ENCODE data around the gene NSG1.
"Not testable (repeated sequence)": the region's sequence is repeated elsewhere in the genome, so short reads cannot be mapped to it uniquely, and the experiment has no call there.

Gene NSG1

DNA sequence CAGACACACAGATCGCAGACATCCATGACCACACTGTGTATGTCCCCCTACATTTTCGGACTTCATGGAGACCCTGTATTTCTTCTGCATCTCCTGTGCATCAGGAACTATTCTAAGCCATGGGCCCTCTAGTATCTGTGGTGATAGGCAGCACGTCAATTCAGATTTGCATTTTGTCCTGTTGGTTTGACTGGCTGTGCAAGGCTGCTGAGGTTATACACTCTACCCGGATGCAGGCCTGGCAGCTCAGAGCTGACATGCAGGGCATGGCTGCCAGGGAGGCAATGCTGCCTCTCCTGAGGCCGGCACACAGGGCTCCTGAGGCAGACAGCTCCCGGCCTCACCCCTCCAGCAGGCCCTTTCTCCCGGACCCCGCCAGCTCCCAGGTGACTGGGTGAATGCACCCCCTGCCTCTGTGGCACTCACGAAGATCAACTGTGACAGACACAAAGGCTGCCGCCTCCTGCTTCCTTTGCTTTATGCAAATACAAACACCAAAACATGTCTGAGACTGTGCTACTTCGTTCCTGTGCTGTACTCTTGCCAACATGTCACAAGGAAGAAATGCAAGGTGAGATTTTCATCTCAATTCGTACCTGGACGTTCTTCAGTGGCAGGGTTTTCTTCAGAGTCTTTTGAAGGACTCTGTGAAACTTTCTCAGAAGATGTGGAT, 51.0 kb downstream of the NSG1 start:
- DNase-seq, result no peak

DNA sequence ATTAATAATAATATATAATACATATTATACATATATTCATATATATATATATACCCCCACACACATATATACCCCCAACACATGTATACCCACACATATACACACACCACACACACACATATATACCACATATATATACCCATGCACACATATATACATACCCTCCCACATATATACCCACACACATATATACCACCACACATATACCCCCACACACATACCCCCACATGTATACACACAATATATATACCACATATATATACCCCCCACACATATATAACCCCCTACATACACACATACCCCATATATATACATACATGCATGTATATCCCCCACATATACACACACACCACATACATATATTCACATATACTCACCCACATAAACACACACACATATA, 52.0 kb downstream of the NSG1 start:
- no peak for DNase-seq

- no peak for DNase-seq
These were observed 52.9 kb downstream of the NSG1 start for GRCh38 chr4:4439782-4440181.

DNA sequence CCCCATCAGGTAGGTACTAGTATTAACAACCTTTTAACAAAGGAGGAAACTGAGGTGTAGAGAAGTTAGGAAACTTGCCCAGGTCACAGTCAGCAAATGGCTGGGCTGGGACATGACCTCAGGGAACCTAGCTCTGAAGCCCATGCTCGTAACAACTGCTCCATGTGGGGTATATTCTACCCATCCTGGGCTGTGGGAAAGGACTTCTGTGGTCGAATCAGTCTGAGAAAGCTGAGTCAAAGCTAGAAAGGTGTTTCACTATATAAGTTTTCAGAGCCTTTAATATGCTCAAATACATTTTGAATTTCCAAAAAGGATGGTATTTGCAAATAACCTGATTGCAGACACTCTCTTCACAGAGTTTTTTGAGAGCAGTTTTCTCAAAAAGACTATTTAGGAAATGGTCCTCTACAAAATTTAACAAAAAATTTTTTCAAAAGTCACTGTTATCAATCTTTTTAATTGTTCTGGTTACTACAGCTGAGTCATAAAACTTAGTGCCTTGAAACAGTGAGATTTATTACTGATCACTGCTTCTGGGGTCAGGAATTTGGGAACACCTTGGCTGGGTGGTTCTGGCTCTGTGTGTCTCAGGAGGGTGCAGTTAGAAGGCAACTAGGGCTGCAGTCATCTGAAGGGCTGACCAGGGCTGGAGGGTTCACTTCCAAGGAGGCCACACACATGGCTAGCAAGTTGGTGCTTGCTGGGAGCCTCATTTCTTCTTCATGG, 53.6 kb downstream of the NSG1 start:
- DNase-seq, result no peak

DNA sequence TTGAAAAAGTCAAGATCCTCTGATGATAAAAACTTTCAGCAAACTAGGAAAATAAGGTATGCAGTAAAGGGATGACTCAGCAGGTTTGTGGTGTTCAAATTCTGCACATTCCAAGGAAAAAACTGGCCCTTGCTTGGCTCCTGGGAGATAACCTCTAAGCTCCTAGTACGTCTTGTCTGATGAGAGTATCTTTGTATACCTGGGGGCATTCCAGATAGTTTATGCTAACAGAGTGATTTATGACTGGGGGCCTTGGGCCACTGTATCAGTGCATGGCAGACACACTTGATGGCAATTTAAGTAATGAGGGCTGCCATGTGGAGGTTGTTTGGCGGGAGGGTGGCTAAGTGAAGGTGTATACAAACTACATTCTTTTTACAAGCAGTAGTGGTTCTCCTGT, 56.9 kb downstream of the NSG1 start:
- no peak for DNase-seq

- DNase-seq, result no peak
These were observed 59.5 kb downstream of the NSG1 start for GRCh38 chr4:4446434-4446833.

DNA sequence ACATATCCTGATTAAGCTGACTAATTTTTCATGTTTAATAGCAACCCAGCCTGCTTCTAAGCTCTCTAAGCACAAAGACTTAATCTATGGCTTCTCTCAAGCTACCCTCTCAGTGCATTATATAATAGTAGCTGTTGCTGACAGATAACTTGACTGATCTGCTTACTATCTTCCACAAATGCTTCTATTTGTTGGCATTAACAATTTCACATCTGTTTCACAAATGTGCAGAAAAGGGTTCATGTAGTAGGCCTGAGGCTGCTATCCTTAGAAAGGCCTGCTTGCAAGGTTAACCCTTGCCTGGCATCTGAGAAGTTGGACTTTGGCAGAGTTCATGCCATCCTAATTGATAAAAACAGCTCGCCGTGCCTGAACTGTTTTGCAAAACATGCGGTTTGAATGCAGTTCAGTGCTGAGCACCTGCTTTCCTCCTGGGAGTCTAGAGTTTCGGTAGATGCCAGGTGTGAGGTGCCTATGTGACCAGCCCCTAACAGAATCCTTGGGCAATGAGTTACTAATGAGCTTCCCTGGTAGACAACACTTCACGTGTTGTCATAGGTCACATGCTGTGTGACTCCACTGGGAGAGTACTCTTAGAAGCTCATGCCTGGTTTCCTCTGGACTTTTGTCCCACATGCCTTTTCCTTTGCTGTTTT, 68.4 kb downstream of the NSG1 start:
- no peak for DNase-seq

DNA sequence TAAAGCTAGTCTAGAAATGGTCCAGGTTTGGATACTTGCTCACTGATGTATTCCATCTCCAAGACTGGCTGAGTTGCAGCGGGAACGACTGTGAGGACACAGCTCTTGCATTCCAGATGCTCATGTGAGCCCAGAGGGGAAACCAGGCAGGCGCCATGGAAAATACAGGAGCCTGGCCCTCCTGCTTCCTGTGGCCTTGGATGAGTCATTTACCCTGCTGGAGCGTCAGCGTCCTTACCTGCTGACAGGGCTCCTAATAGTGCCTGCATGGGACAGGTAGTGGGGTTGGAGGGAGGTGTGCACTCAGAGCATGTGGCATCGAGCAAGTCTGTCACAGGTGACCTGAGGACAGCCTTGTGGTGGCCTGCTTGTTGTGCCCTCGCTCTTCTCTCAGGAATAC, 69.4 kb downstream of the NSG1 start:
- no peak for DNase-seq

GRCh38 chr4:4456816-4457578, 70.1 kb downstream of the NSG1 start:
- DNase-seq, result no peak

- DNase-seq, result no peak
These were observed 71.1 kb downstream of the NSG1 start for GRCh38 chr4:4457803-4458553.

DNA sequence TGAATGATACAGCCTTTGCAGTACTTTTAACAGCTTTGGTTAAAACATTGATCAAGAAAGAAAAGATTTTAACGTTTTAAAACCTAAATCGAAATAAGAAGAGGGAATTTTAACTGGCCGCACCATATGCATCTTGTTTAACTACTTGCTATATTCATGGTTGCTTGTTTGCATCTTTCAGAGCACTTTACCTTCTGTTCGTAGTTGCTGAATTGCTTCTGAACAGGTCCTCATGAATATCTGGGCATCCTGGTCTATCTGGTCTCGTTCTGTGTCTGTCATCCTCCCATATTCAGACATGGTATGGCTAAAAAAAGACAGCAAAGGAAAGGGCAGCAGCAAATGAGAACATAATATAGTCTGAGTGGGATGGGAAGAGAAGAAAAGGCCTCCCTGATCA, 72.3 kb downstream of the NSG1 start:
- DNase-seq, result no peak

DNA sequence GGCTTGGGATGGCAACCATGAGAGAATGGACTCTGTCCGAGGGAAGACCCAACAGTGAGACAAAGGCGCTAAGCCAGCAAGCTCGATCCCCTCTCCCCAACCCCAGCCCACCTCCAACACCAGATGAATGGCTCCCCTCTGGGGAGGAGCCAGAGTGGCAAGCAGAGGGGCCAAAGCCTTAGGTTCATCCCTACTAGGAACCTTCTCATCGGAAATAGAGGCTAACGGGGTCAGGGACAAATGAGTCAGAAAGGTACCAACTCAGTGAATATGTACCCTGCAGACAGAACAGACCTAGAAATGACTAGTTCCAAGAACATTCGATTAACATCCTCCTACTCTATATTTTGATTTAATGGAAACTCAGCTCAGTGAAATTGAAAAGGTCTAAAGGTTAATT, 73.9 kb downstream of the NSG1 start:
- no peak for DNase-seq

GRCh38 chr4:4461178-4461577, 74.3 kb downstream of the NSG1 start:
- DNase-seq, result no peak

DNA sequence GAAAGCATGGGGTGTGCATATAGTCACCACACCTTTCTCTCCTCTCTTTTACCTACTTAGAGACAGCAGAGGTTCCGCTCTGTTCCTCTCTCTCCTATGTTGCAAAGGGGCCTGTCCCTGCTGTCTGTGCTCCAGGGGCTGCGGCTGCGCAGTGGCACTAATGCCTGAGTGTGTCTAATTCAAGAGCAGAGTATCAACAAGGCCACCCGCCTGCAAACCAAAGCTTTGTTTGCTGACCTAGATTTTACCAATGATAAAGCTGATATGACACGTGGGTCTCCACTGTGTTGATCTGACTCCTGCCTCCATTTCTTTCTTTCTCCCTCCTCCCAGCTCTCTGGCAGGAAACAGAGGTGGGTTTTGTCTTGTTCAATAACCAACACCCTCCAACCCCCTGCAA, 74.9 kb downstream of the NSG1 start:
- peak; percentile 81 for DNase-seq

DNA sequence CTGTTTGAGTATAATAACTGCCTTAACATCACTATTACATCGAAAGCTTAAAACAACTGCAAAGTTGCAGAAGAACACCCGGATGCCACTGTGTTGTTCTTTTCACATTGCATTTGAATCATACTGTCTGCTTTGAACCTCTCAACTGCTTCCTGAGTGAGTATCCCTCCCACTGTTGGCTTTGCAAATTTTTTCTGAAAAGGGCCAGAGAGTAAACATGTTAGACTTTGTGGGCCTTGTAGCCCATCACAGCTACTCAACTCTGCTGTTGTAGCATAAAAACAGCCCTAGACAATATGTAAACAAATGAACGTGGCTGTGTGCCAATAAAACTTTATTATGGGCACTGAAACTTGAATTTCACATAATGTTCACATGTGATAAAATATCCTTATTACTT, 76.1 kb downstream of the NSG1 start:
- DNase-seq, result peak; percentile 29

- not testable (repeated sequence) for DNase-seq
These were observed 78.3 kb downstream of the NSG1 start for GRCh38 chr4:4465238-4465637.

Data from CD4-positive, alpha-beta T cell treated with Interleukin-4 for 4 hours (primary cell).